ES-I3 (cell line): ENCODE measurements around the gene GALK2.
"Not testable (repeated sequence)": the region's sequence is repeated elsewhere in the genome, so short reads cannot be mapped to it uniquely, and the experiment has no call there.

Source experiments
- H3K36me3 ChIP-seq: 2 replicates; pipeline ENCODE4 v1.6.1; 2013; ENCODE audit warnings: mild to moderate bottlenecking, low read length, control low read depth, moderate library complexity; ENCODE audit not compliant: insufficient read depth
- H3K4me1 ChIP-seq: 2 replicates; pipeline ENCODE4 v1.6.1; 2013; ENCODE audit warnings: mild to moderate bottlenecking, control low read depth, low read length; ENCODE audit not compliant: insufficient read depth
- H3K9ac ChIP-seq: 2 replicates; pipeline ENCODE4 v1.6.1; 2013; ENCODE audit warnings: low read depth, mild to moderate bottlenecking, low read length, moderate library complexity
- H3K9me3 ChIP-seq: 2 replicates; pipeline ENCODE4 v1.6.1; 2013; ENCODE audit warnings: mild to moderate bottlenecking, low read length, moderate library complexity; ENCODE audit not compliant: control insufficient read depth, insufficient read depth

GALK2 gene

DNA sequence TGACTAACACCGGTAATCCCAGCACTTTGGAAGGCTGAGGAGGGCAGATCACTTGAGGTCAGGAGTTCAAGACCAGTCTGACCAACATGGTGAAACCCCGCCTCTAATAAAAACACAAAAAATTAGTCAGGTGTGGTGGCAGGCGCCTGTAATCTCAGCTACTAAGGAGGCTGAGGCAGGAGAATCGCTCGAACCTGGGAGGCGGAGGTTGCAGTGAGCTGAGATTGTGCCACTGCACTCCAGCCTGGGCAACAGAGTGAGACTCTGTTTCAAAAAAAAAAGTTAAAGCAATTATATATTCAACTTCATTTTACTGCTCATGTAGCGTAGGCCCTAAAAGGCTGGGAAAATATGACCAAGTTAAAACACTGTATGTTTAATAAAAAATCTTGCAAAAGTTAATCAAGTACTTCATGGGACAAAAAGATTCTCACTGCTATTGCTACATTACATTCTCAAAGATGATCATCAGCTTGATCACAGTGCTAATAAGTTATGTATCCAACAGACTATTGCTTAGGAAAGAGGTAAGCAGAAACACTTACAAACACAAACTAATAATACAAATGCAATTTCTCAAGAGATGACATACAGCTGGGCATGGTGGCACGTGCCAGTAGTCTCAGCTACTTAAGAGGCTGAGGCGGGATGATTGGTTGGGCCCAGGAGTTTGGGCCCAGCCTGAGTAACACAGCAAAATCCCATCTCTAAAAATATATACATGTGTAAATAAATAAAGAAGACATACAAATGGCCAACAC is 17.3 kb upstream of the GALK2 start:
- Histone ChIP-seq H3K4me1 (peaks cover 9% of the 10 kb centered on the region; the same call in 1 of the 2 replicates), H3K36me3 (no peaks in the 10 kb centered on the region), H3K9me3 (no peaks in the 10 kb centered on the region), H3K9ac (no peak overlapping the region)

GRCh38 chr15:49154359-49154758 is 15.7 kb upstream of the GALK2 start:
- no peaks in the 10 kb centered on the region for H3K9me3 ChIP-seq
- peaks cover 8% of the 10 kb centered on the region; the same call in 1 of the 2 replicates for H3K4me1 ChIP-seq

DNA sequence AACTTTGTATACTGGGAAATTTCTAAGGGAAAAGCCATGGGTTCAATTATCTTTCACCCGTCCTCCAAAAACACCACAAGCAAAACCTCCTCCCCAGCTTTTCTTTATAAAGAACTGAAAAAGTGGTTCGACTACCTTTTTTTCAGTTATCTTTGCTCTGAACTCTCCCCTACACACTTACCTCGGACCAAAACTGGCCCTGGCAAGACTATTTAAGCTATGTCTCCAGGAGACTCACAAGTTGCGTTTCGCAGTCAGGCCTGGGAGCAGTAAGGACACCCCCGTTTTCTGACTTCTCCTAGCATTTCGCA is 15.3 kb upstream of the GALK2 start:
- peaks cover 4% of the 10 kb centered on the region; the same call in 1 of the 2 replicates for H3K4me1 ChIP-seq
- no peaks in the 10 kb centered on the region for H3K36me3 ChIP-seq
- H3K9ac ChIP-seq, result peak overlapping the region; percentile 83
- no peaks in the 10 kb centered on the region for H3K9me3 ChIP-seq

More at GRCh38 chr15:49154359-49154758, 15.7 kb upstream of the GALK2 start:
- H3K9ac ChIP-seq, result peak overlapping the region; percentile 83
- no peaks in the 10 kb centered on the region for H3K36me3 ChIP-seq

- Histone ChIP-seq H3K36me3 (no peaks in the 10 kb centered on the region), H3K9ac (peak within 1 kb of the TSS; percentile 83), H3K4me1 (peaks cover 4% of the 10 kb centered on the region; the same call in 1 of the 2 replicates), H3K9me3 (no peaks in the 10 kb centered on the region)
These were observed 14.8 kb upstream of the GALK2 start, which contains the start of gene COPS2 for GRCh38 chr15:49155110-49155833. Gene COPS2, minus strand, starts transcription at chr15:49155599. Its CDS starts 21 bp downstream, at chr15:49155578.

DNA sequence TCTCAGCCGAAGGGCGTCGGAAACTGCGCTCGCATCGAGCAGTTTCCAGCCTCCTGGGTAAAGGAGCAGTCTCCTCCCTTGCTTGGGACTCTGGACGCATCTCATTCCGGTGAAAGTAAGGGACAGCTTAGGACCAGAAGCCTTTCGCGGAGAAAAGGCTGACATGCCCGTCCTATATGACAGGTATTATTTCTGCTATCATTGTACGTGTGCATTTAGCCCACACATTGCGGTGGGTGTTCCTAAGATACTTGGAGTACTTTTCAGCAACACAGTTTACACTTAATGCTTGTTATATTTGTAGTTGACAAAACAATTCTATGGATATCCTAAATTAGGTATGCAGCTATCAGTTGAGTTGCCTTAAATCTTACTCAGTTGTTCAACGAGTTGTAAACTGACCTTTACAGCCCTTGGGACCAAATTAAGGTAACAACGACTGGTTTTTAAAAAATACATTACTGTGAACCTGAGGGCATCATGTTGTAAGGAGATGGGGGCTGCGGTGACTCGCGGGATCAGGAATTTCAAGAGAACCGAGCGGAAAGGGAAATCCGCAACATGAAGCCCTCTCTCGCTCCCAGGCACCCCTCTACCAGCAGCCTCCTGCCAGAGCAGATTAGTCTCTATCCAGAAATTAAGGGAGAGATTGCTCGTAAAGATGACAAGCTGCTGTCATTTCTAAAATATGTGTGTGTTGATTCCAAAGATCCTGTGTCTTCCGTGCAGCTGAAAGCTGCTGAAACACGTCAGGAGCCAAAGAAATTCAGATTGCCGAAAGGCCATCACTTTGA is 14.0 kb upstream of the GALK2 start:
- Histone ChIP-seq H3K9me3 (no peaks in the 10 kb centered on the region), H3K36me3 (no peaks in the 10 kb centered on the region), H3K4me1 (peaks cover 4% of the 10 kb centered on the region; the same call in 1 of the 2 replicates), H3K9ac (peak overlapping the region; percentile 83)

DNA sequence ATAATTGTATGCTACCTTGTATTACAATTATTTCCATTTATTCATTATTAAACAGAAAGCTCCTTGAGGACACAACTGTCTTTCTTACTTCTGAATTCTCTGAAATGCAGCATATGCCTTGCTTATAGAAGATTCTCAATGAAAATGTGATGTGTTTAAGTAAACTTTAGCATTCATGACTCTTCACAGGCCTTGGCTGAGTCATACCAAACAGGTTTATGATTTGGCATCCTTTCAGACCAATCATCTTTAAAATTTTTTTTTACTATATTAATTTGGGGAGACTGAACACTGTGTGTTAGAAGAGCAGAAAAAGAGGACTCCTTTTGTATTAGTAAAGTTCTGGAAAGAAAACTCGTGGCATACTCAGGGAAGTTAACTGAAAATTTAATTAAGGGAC is 6.4 kb upstream of the GALK2 start:
- Histone ChIP-seq H3K9ac (no peak overlapping the region), H3K9me3 (no peaks in the 10 kb centered on the region), H3K36me3 (no peaks in the 10 kb centered on the region), H3K4me1 (no peaks in the 10 kb centered on the region)

GRCh38 chr15:49164865-49165264 is 5.2 kb upstream of the GALK2 start:
- Histone ChIP-seq H3K9me3 (no peaks in the 10 kb centered on the region), H3K36me3 (no peaks in the 10 kb centered on the region), H3K9ac (no peak overlapping the region), H3K4me1 (no peaks in the 10 kb centered on the region)

GRCh38 chr15:49168016-49168415 is 2.0 kb upstream of the GALK2 start:
- Histone ChIP-seq H3K36me3 (no peaks in the 10 kb centered on the region), H3K9ac (no peak overlapping the region), H3K4me1 (no peaks in the 10 kb centered on the region)

DNA sequence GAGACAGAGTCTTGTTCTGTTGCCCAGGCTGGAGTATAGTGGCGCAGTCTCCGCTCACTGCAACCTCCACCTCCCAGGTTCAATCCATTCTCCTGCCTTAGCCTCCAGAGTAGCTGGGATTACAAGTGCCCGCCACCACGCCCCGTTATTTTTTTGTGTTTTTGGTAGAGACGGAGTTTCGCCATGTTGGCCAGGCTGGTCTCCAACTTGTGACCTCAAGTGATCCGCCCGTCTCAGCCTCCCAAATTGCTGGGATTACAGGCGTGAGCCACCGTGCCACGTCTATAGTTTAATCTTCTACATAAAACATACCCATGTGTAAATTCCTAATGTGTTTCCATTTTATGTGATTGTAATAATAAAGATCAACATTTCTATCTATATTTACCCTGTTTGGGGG is 1.7 kb downstream of the GALK2 start:
- Histone ChIP-seq H3K4me1 (no peaks in the 10 kb centered on the region), H3K9ac (no peak overlapping the region), H3K36me3 (no peaks in the 10 kb centered on the region), H3K9me3 (no peaks in the 10 kb centered on the region; the same call in 1 of the 2 replicates)

More at GRCh38 chr15:49168016-49168415, 2.0 kb upstream of the GALK2 start:
- H3K9me3 ChIP-seq, result no peaks in the 10 kb centered on the region

DNA sequence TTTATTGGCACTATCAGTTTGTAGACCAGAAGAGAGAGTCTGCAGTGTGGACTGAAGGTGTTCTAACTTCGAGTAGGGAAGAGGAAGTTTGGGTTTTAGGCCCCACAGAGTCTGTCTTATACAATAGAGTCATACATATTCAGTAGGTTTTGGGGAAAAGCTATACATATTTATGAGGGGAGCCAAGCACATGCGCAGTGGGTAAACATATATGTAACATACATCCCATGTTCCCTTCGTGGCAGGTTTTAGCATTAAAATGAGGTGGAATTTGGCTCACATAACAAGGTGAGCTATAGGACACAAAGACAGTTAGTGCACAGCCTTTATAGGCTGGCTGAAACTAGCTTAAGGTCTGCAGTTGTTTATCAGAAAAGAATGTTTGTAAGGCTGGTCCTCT is 4.9 kb downstream of the GALK2 start:
- H3K36me3 ChIP-seq, result no peaks in the 10 kb centered on the region
- no peak overlapping the region for H3K9ac ChIP-seq
- H3K9me3 ChIP-seq, result no peaks in the 10 kb centered on the region; the same call in 1 of the 2 replicates
- 0 out of 2 replicates have a peak, but pooled peaks cover 3% of the 10 kb centered on the region for H3K4me1 ChIP-seq

GRCh38 chr15:49175582-49176397 is 5.7 kb downstream of the GALK2 start:
- not testable (repeated sequence) for H3K4me1 ChIP-seq, H3K9ac ChIP-seq, H3K9me3 ChIP-seq, H3K36me3 ChIP-seq

DNA sequence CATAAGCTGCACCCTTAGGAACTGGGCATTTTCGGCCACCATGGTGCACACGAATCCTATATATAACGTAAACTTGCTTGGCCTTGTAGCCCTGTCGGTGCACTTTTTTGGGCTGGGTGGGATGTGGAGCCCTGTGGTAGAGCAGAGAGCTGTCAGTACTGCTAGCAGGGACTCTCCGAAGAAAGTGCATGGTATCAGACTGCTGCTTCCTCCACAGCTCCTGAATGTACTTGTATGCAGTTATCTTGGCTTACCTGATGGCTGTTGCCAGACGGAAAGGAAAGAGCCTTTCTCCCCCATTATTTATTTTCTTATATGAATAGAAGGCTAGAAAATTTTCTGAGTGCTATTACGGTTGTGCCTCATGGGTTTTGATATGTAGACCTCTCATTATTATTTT is 8.4 kb downstream of the GALK2 start:
- Histone ChIP-seq H3K4me1 (0 out of 2 replicates have a peak, but pooled peaks cover 7% of the 10 kb centered on the region), H3K9ac (no peak overlapping the region), H3K9me3 (no peaks in the 10 kb centered on the region; the same call in 1 of the 2 replicates), H3K36me3 (no peaks in the 10 kb centered on the region)

- Histone ChIP-seq H3K9ac (no peak overlapping the region), H3K4me1 (0 out of 2 replicates have a peak, but pooled peaks cover 7% of the 10 kb centered on the region), H3K36me3 (no peaks in the 10 kb centered on the region), H3K9me3 (no peaks in the 10 kb centered on the region; the same call in 1 of the 2 replicates)
These were observed 9.6 kb downstream of the GALK2 start for GRCh38 chr15:49179433-49180190.
